Fibroblast of gingiva (primary cell): ENCODE results near the gene FKTN.

Experiments used
- DNase-seq: peaks from one replicate; pipeline ENCODE4 v3.0.0-alpha.2; 2011; ENCODE audit warnings: low read depth

Gene FKTN

GRCh38 chr9:105678781-105679180, 120.8 kb downstream of the FKTN start:
- no peak for DNase-seq

- no peak for DNase-seq
Measured at GRCh38 chr9:105679257-105680022, 121.5 kb downstream of the FKTN start.

GRCh38 chr9:105681313-105681712, 123.4 kb downstream of the FKTN start:
- no peak for DNase-seq

GRCh38 chr9:105681724-105682123, 123.8 kb downstream of the FKTN start:
- DNase-seq: no peak

GRCh38 chr9:105683688-105684275, 125.9 kb downstream of the FKTN start:
- DNase-seq: no peak

GRCh38 chr9:105686936-105687335, 129.0 kb downstream of the FKTN start:
- DNase-seq: no peak
